Neutrophil (primary cell): ENCODE data around the gene CXXC4.

Experiments
- H3K27ac ChIP-seq: fragments of 200-600 bp; sonication (generic); 2 replicates; pipeline ENCODE4 v1.5.1; 2016; ENCODE audit warnings: mild to moderate bottlenecking, moderate library complexity
- H3K27me3 ChIP-seq: fragments of 200-600 bp; sonication (generic); 2 replicates; pipeline ENCODE4 v1.6.0; 2016; ENCODE audit warnings: mild to moderate bottlenecking
- H3K36me3 ChIP-seq: fragments of 200-600 bp; sonication (generic); 2 replicates; pipeline ENCODE4 v1.5.1; 2017
- H3K4me1 ChIP-seq, 2 experiments: fragments of 200-600 bp in 1 of 2; sonication (generic) in 1 of 2; 1 replicate in 1 of 2; 2 replicates in 1 of 2; pipeline versions ENCODE4 v1.5.1 to v1.6.1; 2013 to 2016; ENCODE audit warnings: low read depth in 1 of 2, low read length in 1 of 2, mild to moderate bottlenecking in 1 of 2, moderate library complexity in 1 of 2; ENCODE audit not compliant: control insufficient read depth in 1 of 2, insufficient read depth in 1 of 2
- H3K4me3 ChIP-seq, 2 experiments: fragments of 200-600 bp in 1 of 2; sonication (generic) in 1 of 2; 1 replicate in 1 of 2; 2 replicates in 1 of 2; pipeline ENCODE4 v1.5.1; 2013 to 2016; ENCODE audit warnings: low read depth in 1 of 2, low read length in 1 of 2, mild to moderate bottlenecking in 1 of 2, moderate library complexity in 1 of 2
- H3K9me3 ChIP-seq: fragments of 200-600 bp; sonication (generic); 2 replicates; pipeline ENCODE4 v1.5.1; 2016
- TF ChIP-seq, protein P1 (sequence below): fragments of 200-600 bp; sonication (generic); IDR thresholded peaks from 2 replicates; pipeline ENCODE4 v1.5.1; 2016; ENCODE audit warnings: antibody characterized with exemption

Gene CXXC4

GRCh38 chr4:104494822-104495559 lies at the start of gene CXXC4:
Gene CXXC4 (minus strand): TSS chr4:104494894. CDS start chr4:104491802, 3,092 bp downstream.
- no peaks in the 10 kb centered on the region for H3K4me1 ChIP-seq
- H3K9me3 ChIP-seq: no peaks in the 10 kb centered on the region
- no peaks in the 10 kb centered on the region for H3K36me3 ChIP-seq
- TF ChIP-seq, protein P1, sequence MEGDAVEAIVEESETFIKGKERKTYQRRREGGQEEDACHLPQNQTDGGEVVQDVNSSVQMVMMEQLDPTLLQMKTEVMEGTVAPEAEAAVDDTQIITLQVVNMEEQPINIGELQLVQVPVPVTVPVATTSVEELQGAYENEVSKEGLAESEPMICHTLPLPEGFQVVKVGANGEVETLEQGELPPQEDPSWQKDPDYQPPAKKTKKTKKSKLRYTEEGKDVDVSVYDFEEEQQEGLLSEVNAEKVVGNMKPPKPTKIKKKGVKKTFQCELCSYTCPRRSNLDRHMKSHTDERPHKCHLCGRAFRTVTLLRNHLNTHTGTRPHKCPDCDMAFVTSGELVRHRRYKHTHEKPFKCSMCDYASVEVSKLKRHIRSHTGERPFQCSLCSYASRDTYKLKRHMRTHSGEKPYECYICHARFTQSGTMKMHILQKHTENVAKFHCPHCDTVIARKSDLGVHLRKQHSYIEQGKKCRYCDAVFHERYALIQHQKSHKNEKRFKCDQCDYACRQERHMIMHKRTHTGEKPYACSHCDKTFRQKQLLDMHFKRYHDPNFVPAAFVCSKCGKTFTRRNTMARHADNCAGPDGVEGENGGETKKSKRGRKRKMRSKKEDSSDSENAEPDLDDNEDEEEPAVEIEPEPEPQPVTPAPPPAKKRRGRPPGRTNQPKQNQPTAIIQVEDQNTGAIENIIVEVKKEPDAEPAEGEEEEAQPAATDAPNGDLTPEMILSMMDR: no peak
- no peak within 1 kb of the TSS for H3K4me3 ChIP-seq
- H3K27ac ChIP-seq: no peak within 1 kb of the TSS
- peaks cover 100% of the 10 kb centered on the region for H3K27me3 ChIP-seq

GRCh38 chr4:104533156-104533555 lies 38.5 kb upstream of the CXXC4 start:
- Histone ChIP-seq H3K36me3 (no peaks in the 10 kb centered on the region), H3K4me1 (no peaks in the 10 kb centered on the region), H3K27me3 (no peaks in the 10 kb centered on the region), H3K4me3 (no peak overlapping the region), H3K27ac (no peak overlapping the region), H3K9me3 (no peaks in the 10 kb centered on the region)
- TF ChIP-seq, protein P1: no peak

GRCh38 chr4:104532677-104533076 lies 38.0 kb upstream of the CXXC4 start:
- TF ChIP-seq, protein P1: no peak
- H3K27ac ChIP-seq: no peak overlapping the region
- no peaks in the 10 kb centered on the region for H3K4me1 ChIP-seq
- no peaks in the 10 kb centered on the region for H3K9me3 ChIP-seq
- H3K36me3 ChIP-seq: no peaks in the 10 kb centered on the region
- H3K27me3 ChIP-seq: no peaks in the 10 kb centered on the region
- H3K4me3 ChIP-seq: no peak overlapping the region

DNA sequence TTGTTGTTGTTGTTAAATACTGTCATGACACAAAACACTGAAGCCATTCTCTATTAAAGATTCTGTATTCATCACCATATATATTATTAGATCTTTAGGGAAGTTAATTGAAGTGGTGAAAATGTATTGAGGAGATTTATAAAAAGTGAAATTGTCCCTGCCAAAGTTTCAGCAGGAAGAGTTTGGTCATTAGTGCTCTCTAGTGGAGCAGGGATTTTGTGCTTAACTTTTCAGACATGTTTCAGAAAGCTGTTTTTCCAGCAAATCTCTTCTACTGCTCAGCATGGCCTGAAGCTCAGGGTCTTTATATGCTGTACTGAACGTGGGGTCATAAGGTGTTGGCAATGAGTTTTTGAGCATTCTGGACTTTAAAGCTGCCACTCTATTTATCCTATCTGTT lies 36.7 kb upstream of the CXXC4 start:
- no peak overlapping the region for H3K27ac ChIP-seq
- no peaks in the 10 kb centered on the region for H3K9me3 ChIP-seq
- no peaks in the 10 kb centered on the region for H3K27me3 ChIP-seq
- TF ChIP-seq, protein P1: no peak
- H3K36me3 ChIP-seq: no peaks in the 10 kb centered on the region
- no peak overlapping the region for H3K4me3 ChIP-seq
- H3K4me1 ChIP-seq: no peaks in the 10 kb centered on the region

DNA sequence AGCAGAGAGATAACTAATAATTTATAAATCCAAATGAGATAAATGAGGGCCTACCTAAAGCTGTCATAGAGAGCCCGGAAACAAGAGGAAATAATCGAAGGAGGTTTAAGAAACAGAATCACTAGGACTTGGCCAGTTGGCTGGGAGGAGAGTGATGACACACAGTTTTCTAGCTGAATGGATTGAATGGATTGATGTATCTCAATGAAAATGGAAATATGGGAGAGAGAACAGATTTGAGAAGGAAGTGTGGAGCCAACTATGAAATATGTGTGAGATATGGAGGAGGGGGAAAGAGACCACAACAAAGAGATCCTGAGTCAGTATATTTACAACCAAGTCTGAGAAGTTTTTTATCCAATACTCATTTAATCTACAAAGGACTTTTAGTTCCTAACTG lies 35.7 kb upstream of the CXXC4 start:
- no peaks in the 10 kb centered on the region for H3K36me3 ChIP-seq
- H3K4me3 ChIP-seq: no peak overlapping the region
- H3K9me3 ChIP-seq: no peaks in the 10 kb centered on the region
- no peaks in the 10 kb centered on the region for H3K4me1 ChIP-seq
- TF ChIP-seq, protein P1: no peak
- H3K27me3 ChIP-seq: no peaks in the 10 kb centered on the region
- no peak overlapping the region for H3K27ac ChIP-seq
